GM18858 (cell line): ENCODE measurements around the gene SCYGR3.

Source experiments
- ATAC-seq: cut with Tn5 transposase; IDR thresholded peaks from one replicate; pipeline ENCODE4 v1.9.1; 2021; ENCODE audit not compliant: unreplicated experiment

The SCYGR3 gene

GRCh38 chr2:227565080-227565479, 49.6 kb downstream of the SCYGR3 start:
- ATAC-seq: no peak
